OCI-LY1 (cell line): ENCODE measurements around the gene CUBN.

Experiments used
- H2AFZ ChIP-seq: fragments of 200-600 bp; sonication (generic), shearing (Covaris generic); 2 replicates; pipeline ENCODE4 v1.6.0; 2014; ENCODE audit warnings: antibody characterized with exemption, mild to moderate bottlenecking, low read length
- H3F3A ChIP-seq: fragments of 200-600 bp; sonication (generic), shearing (Covaris generic); 2 replicates; pipeline ENCODE4 v1.6.0; 2014; ENCODE audit warnings: mild to moderate bottlenecking, antibody characterized with exemption, low read length, moderate library complexity; ENCODE audit not compliant: insufficient read depth
- H3K27ac ChIP-seq: fragments of 200-600 bp; sonication (generic); 2 replicates; pipeline ENCODE4 v1.5.1; 2014; ENCODE audit warnings: low read length, mixed run types, mild to moderate bottlenecking, low read depth; ENCODE audit not compliant: poor library complexity, severe bottlenecking
- H3K27me3 ChIP-seq: fragments of 200-600 bp; sonication (generic); 2 replicates; pipeline ENCODE4 v1.6.0; 2014; ENCODE audit warnings: antibody characterized with exemption, mild to moderate bottlenecking, low read length, moderate library complexity; ENCODE audit not compliant: insufficient read depth
- H3K36me3 ChIP-seq: fragments of 200-600 bp; sonication (generic); 2 replicates; pipeline ENCODE4 v1.6.1; 2014; ENCODE audit warnings: mild to moderate bottlenecking, antibody characterized with exemption, low read length, moderate library complexity, mixed read lengths; ENCODE audit not compliant: insufficient read depth
- H3K4me1 ChIP-seq: fragments of 200-600 bp; sonication (generic); 2 replicates; pipeline ENCODE4 v1.5.1; 2014; ENCODE audit warnings: mild to moderate bottlenecking, low read length, moderate library complexity; ENCODE audit not compliant: insufficient read depth, severe bottlenecking
- H3K4me2 ChIP-seq: fragments of 200-600 bp; sonication (generic), shearing (Covaris generic); 2 replicates; pipeline ENCODE4 v1.6.1; 2014; ENCODE audit warnings: low read length
- H3K4me3 ChIP-seq: fragments of 200-600 bp; sonication (generic); 2 replicates; pipeline ENCODE4 v1.5.1; 2014; ENCODE audit warnings: low read length, low read depth, mild to moderate bottlenecking, mixed read lengths; ENCODE audit not compliant: poor library complexity, severe bottlenecking
- H3K79me2 ChIP-seq: fragments of 200-600 bp; shearing (Covaris generic); 2 replicates; pipeline ENCODE4 v1.6.1; 2016; ENCODE audit warnings: mixed run types, low read length, mixed read lengths; ENCODE audit not compliant: insufficient read depth
- H3K9ac ChIP-seq: fragments of 200-600 bp; sonication (generic), shearing (Covaris generic); 2 replicates; pipeline ENCODE4 v1.6.1; 2014; ENCODE audit warnings: mild to moderate bottlenecking, low read length, mixed read lengths
- H3K9me2 ChIP-seq: fragments of 200-600 bp; sonication (generic), shearing (Covaris generic); 2 replicates; pipeline ENCODE4 v1.6.1; 2014; ENCODE audit warnings: low read depth, mild to moderate bottlenecking, low read length, mixed read lengths
- H3K9me3 ChIP-seq: fragments of 200-600 bp; shearing (Covaris generic); 2 replicates; pipeline ENCODE4 v1.6.1; 2014; ENCODE audit warnings: low read length, mixed read lengths
- H4K20me1 ChIP-seq: fragments of 200-600 bp; sonication (generic), shearing (Covaris generic); 2 replicates; pipeline ENCODE4 v1.6.0; 2016; ENCODE audit warnings: mild to moderate bottlenecking, low read length; ENCODE audit not compliant: insufficient read depth
- EZH2 ChIP-seq: fragments of 200-600 bp; sonication (generic), shearing (Covaris generic); IDR thresholded peaks from 2 replicates; pipeline ENCODE4 v1.8.0; 2017; ENCODE audit warnings: borderline replicate concordance, mixed run types, mild to moderate bottlenecking, antibody characterized with exemption, low read length, moderate library complexity, mixed read lengths
- TF ChIP-seq, protein P1 (sequence below): fragments of 200-600 bp; sonication (generic), shearing (Covaris generic); IDR thresholded peaks from 2 replicates; pipeline ENCODE4 v1.5.1; 2017; ENCODE audit warnings: mild to moderate bottlenecking, antibody characterized with exemption, low read length, moderate library complexity, mixed read lengths

CUBN gene

DNA sequence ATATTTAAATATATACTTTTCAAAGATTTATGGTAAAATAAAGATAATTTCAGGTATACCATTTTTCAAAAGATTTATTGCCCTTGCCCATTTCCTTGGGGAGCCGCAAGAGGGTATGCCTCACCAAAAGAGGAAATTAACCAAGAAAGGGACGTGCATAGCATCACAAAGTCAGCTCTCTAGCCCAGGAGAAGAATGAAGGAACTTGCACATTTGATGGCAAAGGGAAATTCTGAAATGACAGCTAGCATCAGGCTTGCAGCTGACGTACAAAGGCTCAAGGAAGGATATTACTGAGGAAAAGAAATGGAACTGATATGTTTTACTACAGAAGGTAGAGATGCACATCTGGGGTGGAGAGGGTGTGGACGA lies 218.8 kb downstream of the CUBN start:
- H4K20me1 ChIP-seq, result no peaks in the 10 kb centered on the region
- no peaks in the 10 kb centered on the region for H3F3A ChIP-seq
- H3K4me1 ChIP-seq, result no peaks in the 10 kb centered on the region
- no peaks in the 10 kb centered on the region for H3K36me3 ChIP-seq
- H2AFZ ChIP-seq, result no peak overlapping the region
- no peak for TF ChIP-seq EZH2
- TF ChIP-seq, protein P1, sequence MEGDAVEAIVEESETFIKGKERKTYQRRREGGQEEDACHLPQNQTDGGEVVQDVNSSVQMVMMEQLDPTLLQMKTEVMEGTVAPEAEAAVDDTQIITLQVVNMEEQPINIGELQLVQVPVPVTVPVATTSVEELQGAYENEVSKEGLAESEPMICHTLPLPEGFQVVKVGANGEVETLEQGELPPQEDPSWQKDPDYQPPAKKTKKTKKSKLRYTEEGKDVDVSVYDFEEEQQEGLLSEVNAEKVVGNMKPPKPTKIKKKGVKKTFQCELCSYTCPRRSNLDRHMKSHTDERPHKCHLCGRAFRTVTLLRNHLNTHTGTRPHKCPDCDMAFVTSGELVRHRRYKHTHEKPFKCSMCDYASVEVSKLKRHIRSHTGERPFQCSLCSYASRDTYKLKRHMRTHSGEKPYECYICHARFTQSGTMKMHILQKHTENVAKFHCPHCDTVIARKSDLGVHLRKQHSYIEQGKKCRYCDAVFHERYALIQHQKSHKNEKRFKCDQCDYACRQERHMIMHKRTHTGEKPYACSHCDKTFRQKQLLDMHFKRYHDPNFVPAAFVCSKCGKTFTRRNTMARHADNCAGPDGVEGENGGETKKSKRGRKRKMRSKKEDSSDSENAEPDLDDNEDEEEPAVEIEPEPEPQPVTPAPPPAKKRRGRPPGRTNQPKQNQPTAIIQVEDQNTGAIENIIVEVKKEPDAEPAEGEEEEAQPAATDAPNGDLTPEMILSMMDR, result no peak
- H3K4me3 ChIP-seq, result no peak overlapping the region
- H3K9me3 ChIP-seq, result no peaks in the 10 kb centered on the region
- H3K9ac ChIP-seq, result no peak overlapping the region
- no peak overlapping the region for H3K4me2 ChIP-seq
- no peaks in the 10 kb centered on the region for H3K27me3 ChIP-seq
- H3K27ac ChIP-seq, result no peak overlapping the region
- H3K79me2 ChIP-seq, result no peaks in the 10 kb centered on the region
- H3K9me2 ChIP-seq, result no peaks in the 10 kb centered on the region

- H3K27ac ChIP-seq, result no peak overlapping the region
- no peaks in the 10 kb centered on the region for H3K9me3 ChIP-seq
- no peaks in the 10 kb centered on the region for H3K27me3 ChIP-seq
- no peak for TF ChIP-seq EZH2
- TF ChIP-seq, protein P1, result no peak
- no peak overlapping the region for H3K9ac ChIP-seq
- H3K9me2 ChIP-seq, result no peaks in the 10 kb centered on the region
- no peak overlapping the region for H2AFZ ChIP-seq
- no peaks in the 10 kb centered on the region for H3K4me1 ChIP-seq
- H3K36me3 ChIP-seq, result no peaks in the 10 kb centered on the region
- no peak overlapping the region for H3K4me2 ChIP-seq
- no peaks in the 10 kb centered on the region for H4K20me1 ChIP-seq
- no peaks in the 10 kb centered on the region for H3F3A ChIP-seq
- H3K79me2 ChIP-seq, result no peaks in the 10 kb centered on the region
- H3K4me3 ChIP-seq, result no peak overlapping the region
These were observed 219.4 kb downstream of the CUBN start for GRCh38 chr10:16909961-16910792.

- TF ChIP-seq EZH2, result no peak
- TF ChIP-seq, protein P1, result no peak
- no peak overlapping the region for H3K9ac ChIP-seq
- H3K4me1 ChIP-seq, result no peaks in the 10 kb centered on the region
- H3K27ac ChIP-seq, result no peak overlapping the region
- H3F3A ChIP-seq, result no peaks in the 10 kb centered on the region
- no peaks in the 10 kb centered on the region for H3K9me2 ChIP-seq
- H3K4me3 ChIP-seq, result no peak overlapping the region
- no peaks in the 10 kb centered on the region for H3K27me3 ChIP-seq
- H3K79me2 ChIP-seq, result no peaks in the 10 kb centered on the region
- no peak overlapping the region for H2AFZ ChIP-seq
- H4K20me1 ChIP-seq, result no peaks in the 10 kb centered on the region
- H3K4me2 ChIP-seq, result no peak overlapping the region
- no peaks in the 10 kb centered on the region for H3K36me3 ChIP-seq
- no peaks in the 10 kb centered on the region for H3K9me3 ChIP-seq
These were observed 220.3 kb downstream of the CUBN start for GRCh38 chr10:16909271-16909767.
